Thoracic aorta (tissue), 2 donors: ENCODE data around the gene CFC1. TPM values are rescaled to one million over a fixed set of nuclear protein-coding genes. Genes with fewer than 3 reads are reported as not detected.

ENCODE experiments used
- total RNA-seq, 2 donors: library from RNA; depleted of rRNA; stranded (reverse); fragments of >200 nt; gene quantifications; one replicate each; pipeline versions ENCODE4 v1.1.0 to v1.2.3, GENCODE V29; 2016

Gene CFC1
- total RNA-seq, 2 donors from 2014 or later = not detected

Other genes with a start within 250 kb of the CFC1 start
- 10 to 100 TPM; 79.2 to 93.3 TPM for gene PTPN18, start 243.5 kb downstream of the CFC1 start, total RNA-seq
- not detected for gene POTEI, start 90.2 kb downstream of the CFC1 start, total RNA-seq
- gene CFC1B, start 78.4 kb downstream of the CFC1 start, total RNA-seq = not detected
- not detected for gene POTEJ, start 11.9 kb upstream of the CFC1 start, total RNA-seq
- not detected for gene GPR148, start 129.5 kb upstream of the CFC1 start, total RNA-seq
- gene AMER3, start 156.0 kb upstream of the CFC1 start, total RNA-seq = not detected
- gene ARHGEF4, start 237.3 kb upstream of the CFC1 start, total RNA-seq = 1 to 10 TPM; 2.8 to 6.5 TPM